C4-2B (cell line): Measurements from ENCODE around the gene ZMIZ2.

ENCODE experiments used
- ZFX ChIP-seq: fragments of 450-650 bp; IDR thresholded peaks from 2 replicates; pipeline ENCODE4 v1.6.1; 2017
- TF ChIP-seq, protein P1 (sequence below): fragments of 450-650 bp; conservative IDR thresholded peaks from 2 replicates; pipeline ENCODE4 v1.5.1; 2017; ENCODE audit warnings: mild to moderate bottlenecking

DNA sequence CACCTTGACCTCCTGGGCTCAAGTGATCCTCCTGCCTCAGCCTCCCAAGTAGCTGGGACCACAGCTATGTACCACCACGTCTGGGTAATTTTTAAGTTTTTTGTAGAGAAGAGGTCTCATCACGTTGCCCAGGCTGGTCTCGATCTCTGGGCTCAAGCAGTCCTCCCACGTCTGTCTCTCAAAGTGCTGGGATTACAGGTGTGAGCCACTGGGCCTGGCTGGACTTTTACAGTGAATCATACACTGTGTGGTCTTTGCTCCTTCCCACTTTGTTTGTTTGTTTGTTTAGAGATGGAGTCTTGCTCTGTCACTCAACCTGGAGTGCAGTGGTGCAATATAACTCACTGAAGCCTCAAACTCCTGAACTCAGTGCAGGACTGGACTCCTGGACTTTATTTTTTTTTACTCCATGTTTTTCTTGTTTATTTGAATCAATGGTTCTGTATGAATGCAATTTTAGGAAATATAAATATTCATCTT lies 60.3 kb downstream of the ZMIZ2 start:
- TF ChIP-seq, protein P1, sequence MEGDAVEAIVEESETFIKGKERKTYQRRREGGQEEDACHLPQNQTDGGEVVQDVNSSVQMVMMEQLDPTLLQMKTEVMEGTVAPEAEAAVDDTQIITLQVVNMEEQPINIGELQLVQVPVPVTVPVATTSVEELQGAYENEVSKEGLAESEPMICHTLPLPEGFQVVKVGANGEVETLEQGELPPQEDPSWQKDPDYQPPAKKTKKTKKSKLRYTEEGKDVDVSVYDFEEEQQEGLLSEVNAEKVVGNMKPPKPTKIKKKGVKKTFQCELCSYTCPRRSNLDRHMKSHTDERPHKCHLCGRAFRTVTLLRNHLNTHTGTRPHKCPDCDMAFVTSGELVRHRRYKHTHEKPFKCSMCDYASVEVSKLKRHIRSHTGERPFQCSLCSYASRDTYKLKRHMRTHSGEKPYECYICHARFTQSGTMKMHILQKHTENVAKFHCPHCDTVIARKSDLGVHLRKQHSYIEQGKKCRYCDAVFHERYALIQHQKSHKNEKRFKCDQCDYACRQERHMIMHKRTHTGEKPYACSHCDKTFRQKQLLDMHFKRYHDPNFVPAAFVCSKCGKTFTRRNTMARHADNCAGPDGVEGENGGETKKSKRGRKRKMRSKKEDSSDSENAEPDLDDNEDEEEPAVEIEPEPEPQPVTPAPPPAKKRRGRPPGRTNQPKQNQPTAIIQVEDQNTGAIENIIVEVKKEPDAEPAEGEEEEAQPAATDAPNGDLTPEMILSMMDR: no peak
- TF ChIP-seq ZFX: no peak
